ENCODE data around the gene ABITRAM.

- TF ChIP-seq CTCF (IDR thresholded peaks at IDR 0.05) (no peak), ZFX (IDR thresholded peaks at IDR 0.05; ENCODE audit: borderline replicate concordance) (no peak)
These were observed 30.6 kb upstream of the ABITRAM start for GRCh38 chr9:108903420-108904103.
